K562 (cell line): Measurements from ENCODE around the gene RNF167. TPM values are rescaled to one million over a fixed set of nuclear protein-coding genes. Genes with fewer than 3 reads are reported as not detected.

ENCODE experiments used
- ATAC-seq: fragments of 200-7000 bp; cut with Tn5 transposase; 3 replicates; pipeline ENCODE4 v1.9.1; 2020; ENCODE audit warnings: moderate library complexity
- BruUV-seq: library from RNA; stranded (reverse); fragments of 400-500 nt; replicated peaks from 2 replicates; lab custom pipeline; 2021; lab: Mats Ljungman, UMichigan
- CTCF ChIA-PET: fragments of 300-600 bp; formaldehyde crosslinking; extraction: SDS; loops from one replicate; lab custom pipeline; 2021; ENCODE audit warnings: low intra/inter-chr PET ratio; lab: Yijun Ruan, JAX
- POLR2A ChIA-PET: fragments of 300-600, 350-650 bp; sonication (Branson Sonifier 250); formaldehyde crosslinking; extraction: SDS; loops from one replicate; lab custom pipeline; 2021; ENCODE audit warnings: antibody characterized with exemption, inconsistent platforms; lab: Yijun Ruan, JAX
- DNase-seq, 4 experiments: peaks; one replicate each; pipeline versions ENCODE4 v3.0.0 to v3.0.0-alpha.2; 2011 to 2018; ENCODE audit warnings: low spot score in 3 of 4, mixed read lengths in 3 of 4; ENCODE audit errors: extremely low read depth in 1 of 4
- FAIRE-seq: peaks from 2 replicates; lab custom pipeline; 2011; peaks lifted over from hg19 to GRCh38; lab: Jason Lieb, UNC
- H2AFZ ChIP-seq: 2 replicates; pipeline ENCODE4 v1.6.0; 2011; ENCODE audit warnings: low read depth, low read length, control low read depth, inconsistent platforms
- H3K27ac ChIP-seq: fragments of 200-600 bp; 3 replicates; pipeline ENCODE4 v1.8.0; 2011; ENCODE audit warnings: low read depth, mild to moderate bottlenecking, control low read depth, inconsistent platforms, low read length, moderate library complexity, mixed read lengths; ENCODE audit errors: extremely low read depth
- H3K27me3 ChIP-seq, 2 experiments: fragments of 300-600 bp in 1 of 2; 2 replicates in 1 of 2; 3 replicates in 1 of 2; pipeline versions ENCODE4 v1.6.0 to v1.8.0; 2011; ENCODE audit warnings: inconsistent platforms in 2 of 2, low read length in 2 of 2, mild to moderate bottlenecking in 1 of 2, mixed read lengths in 1 of 2, moderate library complexity in 1 of 2; ENCODE audit not compliant: control insufficient read depth in 2 of 2, insufficient read depth in 2 of 2
- H3K36me3 ChIP-seq: fragments of 300-600 bp; 3 replicates; pipeline ENCODE4 v1.8.0; 2011; ENCODE audit warnings: mild to moderate bottlenecking, low read length, inconsistent platforms; ENCODE audit not compliant: control insufficient read depth, insufficient read depth
- H3K4me1 ChIP-seq, 2 experiments: fragments of 200-600 bp in 1 of 2; replicated peaks in 1 of 2; 2 replicates in 1 of 2; 3 replicates in 1 of 2; pipeline versions ENCODE4 v1.5.1 to v1.8.0; 2011; ENCODE audit warnings: inconsistent platforms in 2 of 2, low read length in 2 of 2, mild to moderate bottlenecking in 1 of 2, mixed read lengths in 1 of 2, moderate library complexity in 1 of 2; ENCODE audit not compliant: control insufficient read depth in 2 of 2, insufficient read depth in 2 of 2
- H3K4me2 ChIP-seq: 2 replicates; pipeline ENCODE4 v1.6.1; 2011; ENCODE audit warnings: low read length, control low read depth, inconsistent platforms, mixed read lengths; ENCODE audit not compliant: insufficient read depth
- H3K4me3 ChIP-seq: fragments of 200-600 bp; sonication (generic), shearing (Covaris generic); 2 replicates; pipeline ENCODE4 v1.5.1; 2016; ENCODE audit warnings: control low read depth, inconsistent platforms
- H3K79me2 ChIP-seq: fragments of 200-600 bp; 3 replicates; pipeline ENCODE4 v1.8.0; 2011; ENCODE audit warnings: low read length, inconsistent platforms; ENCODE audit not compliant: control insufficient read depth, insufficient read depth
- H3K9ac ChIP-seq, 2 experiments: 2 replicates each; pipeline versions ENCODE4 v1.6.0 to v1.6.1; 2011; ENCODE audit warnings: low read depth in 2 of 2, low read length in 2 of 2, control low read depth in 1 of 2, inconsistent platforms in 1 of 2, mild to moderate bottlenecking in 1 of 2, mixed read lengths in 1 of 2; ENCODE audit not compliant: insufficient read depth in 1 of 2
- H3K9me1 ChIP-seq: one replicate; pipeline ENCODE4 v1.6.0; 2011; ENCODE audit warnings: inconsistent platforms, mild to moderate bottlenecking, low read length, moderate library complexity; ENCODE audit not compliant: control insufficient read depth, insufficient read depth
- H3K9me3 ChIP-seq: replicated peaks from 2 replicates; pipeline ENCODE4 v1.5.1; 2011; ENCODE audit warnings: low read depth, low read length, inconsistent platforms; ENCODE audit not compliant: control insufficient read depth, insufficient read depth
- H4K20me1 ChIP-seq: replicated peaks from 2 replicates; pipeline ENCODE4 v1.6.1; 2011; ENCODE audit warnings: low read length, inconsistent platforms, mixed read lengths; ENCODE audit not compliant: control insufficient read depth, insufficient read depth
- BRCA1 ChIP-seq, 2 experiments: fragments of 450-650 bp in 1 of 2; sonication (generic) in 1 of 2; formaldehyde crosslinking in 1 of 2; IDR thresholded peaks; 2 replicates each; pipeline versions ENCODE4 v1.5.0 to v1.6.1; 2017 to 2020; ENCODE audit warnings: mild to moderate bottlenecking in 1 of 2, missing genetic modification reagents in 1 of 2
- CGGBP1 ChIP-seq: fragments of 250-450 bp; sonication (Bioruptor Pico); IDR thresholded peaks from 2 replicates; pipeline ENCODE4 v1.9.0; 2021; ENCODE audit warnings: mild to moderate bottlenecking
- MCM5 ChIP-seq: fragments of 450-650 bp; IDR thresholded peaks from 2 replicates; pipeline ENCODE4 v1.6.1; 2016; ENCODE audit warnings: low read depth
- NFE2 ChIP-seq: IDR thresholded peaks from 2 replicates; pipeline ENCODE4 v1.6.1; 2014; ENCODE audit warnings: antibody characterized with exemption, low read depth
- RCOR1 ChIP-seq, 2 experiments: IDR thresholded peaks; 2 replicates each; pipeline ENCODE4 v1.6.1; 2012; ENCODE audit warnings: low read depth in 2 of 2, low read length in 2 of 2, borderline replicate concordance in 1 of 2, improper control_type of control experiment in 1 of 2
- ZNF3 ChIP-seq: fragments of 250-450 bp; sonication (Bioruptor Pico); IDR thresholded peaks from 2 replicates; pipeline ENCODE4 v1.5.0; 2021; ENCODE audit warnings: mild to moderate bottlenecking, moderate library complexity
- ZNF592 ChIP-seq: fragments of 450-650 bp; IDR thresholded peaks from 2 replicates; pipeline ENCODE4 v1.6.1; 2017; ENCODE audit warnings: antibody characterized with exemption, mild to moderate bottlenecking
- ZNF76 ChIP-seq: fragments of 250-450 bp; sonication (Bioruptor Pico); IDR thresholded peaks from 2 replicates; pipeline ENCODE4 v1.4.0; 2020; ENCODE audit warnings: mild to moderate bottlenecking, moderate library complexity, borderline replicate concordance
- WGBS: fragments of 100-300 bp; shearing (Covaris generic); methylation state at CpG from one replicate; pipeline ENCODE4 v1.1.6; 2016; ENCODE audit warnings: low coverage, mixed read lengths; ENCODE audit not compliant: insufficient coverage; ENCODE audit errors: missing lambda C conversion rate; 5-methylcytosine and 5-hydroxymethylcytosine counted together
- in situ Hi-C: fragments of 300-500 bp; cut with MboI; formaldehyde crosslinking; loops from 4 replicates; pipeline ENCODE4 v1.15.0; 2018; ENCODE audit warnings: inconsistent platforms, mixed read lengths
- intact Hi-C: fragments of 100-400 bp; cut with micrococcal nuclease; formaldehyde crosslinking; loops from 2 replicates; pipeline ENCODE4 v1.14.2; 2022
- polyA plus RNA-seq, 8 experiments: library from polyadenylated mRNA; depleted of rRNA in 4 of 8; stranded (reverse) in 5 of 8; unstranded in 3 of 8; fragments of >200 nt; fragmentation: Nextera tagmentation in 2 of 8; fragmentation: Illumina TruSeq in 1 of 8; extraction: Ambion mirVana in 2 of 8; extraction: Trizol in 1 of 8; gene quantifications; 2 replicates each; pipeline versions ENCODE4 v1.2.1 to v1.2.3, GENCODE V29; 2011 to 2014; ENCODE audit warnings: inconsistent platforms in 1 of 8, missing spikeins in 1 of 8
- total RNA-seq, 7 experiments: library from RNA; depleted of rRNA in 6 of 7; stranded (reverse); fragments of >200 nt in 6 of 7; fragmentation: Illumina TruSeq in 2 of 7; extraction: Trizol in 2 of 7; gene quantifications; 2 replicates each; pipeline versions ENCODE4 v1.2.1 to v1.2.3, GENCODE V29; 2011 to 2021; ENCODE audit warnings: low replicate concordance in 1 of 7

The RNF167 gene
- total and polyA plus RNA-seq, 9 of the 15 experiments (the other 6 are each of a cell fraction or from before 2014, with no cell fraction given), result 16.5 to 143 (median 45.5) TPM

- Histone ChIP-seq H3K9me1 (peaks cover 1% of the 10 kb centered on the region), H3K9me3 (no peaks in the 10 kb centered on the region), H3K9ac (no peak overlapping the region), H3K79me2 (no peaks in the 10 kb centered on the region), H3K27me3 (no peaks in the 10 kb centered on the region), H3K4me3 (no peak overlapping the region), H3K36me3 (peaks cover 33% of the 10 kb centered on the region; the same call in 2 of the 3 replicates), H3K4me1 (peaks cover 12 to 33% of the 10 kb centered on the region in 2 experiments), H3K4me2 (no peak overlapping the region), H3K27ac (no peak overlapping the region), H4K20me1 (no peaks in the 10 kb centered on the region), H2AFZ (no peak overlapping the region)
- no peak for FAIRE-seq
- in situ Hi-C loops (no loop called here), intact Hi-C loops (no loop called here)
- WGBS, result 93% methylated on average over 6 of the region's 8 CpGs
- no peak for ATAC-seq
- DNase-seq, result no peak
- CTCF ChIA-PET, result no interaction called here
- TF ChIP-seq RCOR1 (IDR thresholded peaks at IDR 0.05; ENCODE audit: borderline replicate concordance in 1 of 2, low read depth in 2 of 2, low read length in 2 of 2) (no peak), ZNF76 (CRISPR knock-in tag) (no peak), BRCA1 (IDR thresholded peaks at IDR 0.05) (no peak), BRCA1 (CRISPR knock-in tag; IDR thresholded peaks at IDR 0.05) (no peak)
- POLR2A ChIA-PET, result no interaction called here
- no TSS peak for BruUV-seq
These were observed 41.7 kb upstream of the RNF167 start for GRCh38 chr17:4898351-4898750.

GRCh38 chr17:4898927-4899326 lies 41.1 kb upstream of the RNF167 start:
- Histone ChIP-seq H3K4me2 (no peak overlapping the region), H3K27ac (no peak overlapping the region)
- no peak for TF ChIP-seq NFE2
- no peak for TF ChIP-seq CGGBP1 (CRISPR knock-in tag)
- no peak for TF ChIP-seq ZNF592
- no peak for TF ChIP-seq ZNF3
- TF ChIP-seq MCM5, result no peak

More at GRCh38 chr17:4898927-4899326, 41.1 kb upstream of the RNF167 start:
- Histone ChIP-seq H3K36me3 (peaks cover 28% of the 10 kb centered on the region; the same call in 2 of the 3 replicates), H3K9me3 (no peaks in the 10 kb centered on the region), H3K27me3 (no peaks in the 10 kb centered on the region), H3K79me2 (no peaks in the 10 kb centered on the region), H3K4me1 (peaks cover 14 to 33% of the 10 kb centered on the region in 2 experiments), H3K4me3 (no peak overlapping the region), H2AFZ (no peak overlapping the region), H3K9me1 (peaks cover 2% of the 10 kb centered on the region), H4K20me1 (no peaks in the 10 kb centered on the region), H3K9ac (no peak overlapping the region)
- FAIRE-seq, result no peak
- ChIA-PET CTCF (no interaction called here), POLR2A (interaction anchor here (0.6 to 1.1 kb wide), 2 partner anchors 10 to 377 kb away, joined by 3 read pairs; no protein-coding TSS in a partner anchor)
- intact Hi-C loops, result no loop called here
- 100% methylated on average over 2 of the region's 34 CpGs for WGBS
- ATAC-seq, result no peak
- no TSS peak for BruUV-seq
- DNase-seq, result no peak
- in situ Hi-C loops, result no loop called here
